ENCODE results near the gene MYO15A.

DNA sequence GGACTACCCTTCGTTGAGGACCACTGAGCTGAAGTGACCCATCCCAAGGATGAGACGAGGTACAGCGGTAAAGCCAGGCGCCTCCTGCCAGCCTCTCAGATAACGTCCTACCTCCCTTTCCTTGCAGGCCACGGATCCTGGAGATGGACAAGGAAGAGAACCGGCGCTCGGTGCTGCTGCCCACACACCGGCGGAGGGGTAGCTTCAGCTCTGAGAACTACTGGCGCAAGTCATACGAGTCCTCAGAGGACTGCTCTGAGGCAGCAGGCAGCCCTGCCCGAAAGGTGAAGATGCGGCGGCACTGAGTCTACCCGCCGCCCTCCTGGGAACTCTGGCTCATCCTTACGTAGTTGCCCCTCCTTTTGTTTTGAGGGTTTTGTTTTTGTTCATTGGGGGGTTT is 99.5 kb downstream of the MYO15A start:
- TF ChIP-seq, protein P1, sequence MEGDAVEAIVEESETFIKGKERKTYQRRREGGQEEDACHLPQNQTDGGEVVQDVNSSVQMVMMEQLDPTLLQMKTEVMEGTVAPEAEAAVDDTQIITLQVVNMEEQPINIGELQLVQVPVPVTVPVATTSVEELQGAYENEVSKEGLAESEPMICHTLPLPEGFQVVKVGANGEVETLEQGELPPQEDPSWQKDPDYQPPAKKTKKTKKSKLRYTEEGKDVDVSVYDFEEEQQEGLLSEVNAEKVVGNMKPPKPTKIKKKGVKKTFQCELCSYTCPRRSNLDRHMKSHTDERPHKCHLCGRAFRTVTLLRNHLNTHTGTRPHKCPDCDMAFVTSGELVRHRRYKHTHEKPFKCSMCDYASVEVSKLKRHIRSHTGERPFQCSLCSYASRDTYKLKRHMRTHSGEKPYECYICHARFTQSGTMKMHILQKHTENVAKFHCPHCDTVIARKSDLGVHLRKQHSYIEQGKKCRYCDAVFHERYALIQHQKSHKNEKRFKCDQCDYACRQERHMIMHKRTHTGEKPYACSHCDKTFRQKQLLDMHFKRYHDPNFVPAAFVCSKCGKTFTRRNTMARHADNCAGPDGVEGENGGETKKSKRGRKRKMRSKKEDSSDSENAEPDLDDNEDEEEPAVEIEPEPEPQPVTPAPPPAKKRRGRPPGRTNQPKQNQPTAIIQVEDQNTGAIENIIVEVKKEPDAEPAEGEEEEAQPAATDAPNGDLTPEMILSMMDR (IDR thresholded peaks at IDR 0.05; ENCODE audit: borderline replicate concordance, extremely low read depth, low read length, poor library complexity, severe bottlenecking), result no peak
- no peak for TF ChIP-seq EZH2 (IDR thresholded peaks at IDR 0.05; ENCODE audit: borderline replicate concordance, low read depth, low read length, severe bottlenecking)
